Lung (tissue), 12 donors: Measurements from ENCODE around the gene CPA5. TPM values are rescaled to one million over a fixed set of nuclear protein-coding genes. Genes with fewer than 3 reads are reported as not detected.

Source experiments
- ATAC-seq: fragments of 200-7000 bp; cut with Tn5 transposase; one replicate; pipeline ENCODE4 v1.9.1; 2020; ENCODE audit warnings: moderate number of reproducible peaks; ENCODE audit not compliant: insufficient read depth, low FRiP score
- DNase-seq, 3 donors: peaks; one replicate each; pipeline ENCODE4 v3.0.0-alpha.2; 2013 to 2017
- H3K27ac ChIP-seq, 2 donors: one replicate each; pipeline ENCODE4 v1.5.1; 2013; ENCODE audit warnings: mild to moderate bottlenecking in 2 of 2, moderate library complexity in 2 of 2, control low read depth in 1 of 2, inconsistent platforms in 1 of 2, low read depth in 1 of 2, low read length in 1 of 2
- H3K27me3 ChIP-seq, 3 donors: one replicate each; pipeline ENCODE4 v1.5.1; 2013; ENCODE audit warnings: low read length in 2 of 3; ENCODE audit not compliant: control insufficient read depth in 3 of 3, insufficient read depth in 3 of 3
- H3K36me3 ChIP-seq, 4 donors: one replicate each; pipeline ENCODE4 v1.5.1; 2013; ENCODE audit warnings: low read length in 4 of 4, mild to moderate bottlenecking in 1 of 4, moderate library complexity in 1 of 4; ENCODE audit not compliant: control insufficient read depth in 4 of 4, insufficient read depth in 4 of 4
- H3K4me1 ChIP-seq, 5 donors: one replicate each; pipeline ENCODE4 v1.5.1; 2013; ENCODE audit warnings: low read length in 5 of 5, mild to moderate bottlenecking in 2 of 5, moderate library complexity in 1 of 5; ENCODE audit not compliant: control insufficient read depth in 5 of 5, insufficient read depth in 5 of 5
- H3K4me3 ChIP-seq: one replicate; pipeline ENCODE4 v1.5.1; 2013; ENCODE audit warnings: mild to moderate bottlenecking, control low read depth, moderate library complexity
- H3K9ac ChIP-seq, 2 donors: one replicate each; pipeline ENCODE4 v1.5.1; 2013; ENCODE audit warnings: low read length in 2 of 2, control low read depth in 1 of 2; ENCODE audit not compliant: insufficient read depth in 1 of 2
- H3K9me3 ChIP-seq, 4 donors: one replicate each; pipeline ENCODE4 v1.5.1; 2013; ENCODE audit warnings: low read length in 3 of 4, mild to moderate bottlenecking in 1 of 4, moderate library complexity in 1 of 4; ENCODE audit not compliant: control insufficient read depth in 4 of 4, insufficient read depth in 3 of 4
- WGBS, 2 donors: extraction: QIAGEN DNeasy Blood & Tissue Kit; methylation state at CpG; one replicate each; pipeline ENCODE4 v1.1.7; 2013; 5-methylcytosine and 5-hydroxymethylcytosine counted together
- polyA plus RNA-seq, 2 donors: library from polyadenylated mRNA; stranded (reverse); fragments of 200-250 nt; gene quantifications; one replicate each; pipeline ENCODE4 v1.2.1, GENCODE V29; 2013
- total RNA-seq, 2 donors: library from RNA; depleted of rRNA in 1 of 2; stranded (reverse); fragments of >200 nt in 1 of 2; gene quantifications; one replicate each; pipeline ENCODE4 v1.2.1, GENCODE V29; 2014 to 2021
- TF ChIP-seq, protein P1 (sequence below): IDR thresholded peaks from 2 replicates; pipeline ENCODE4 v1.5.1; 2012; ENCODE audit warnings: mild to moderate bottlenecking; ENCODE audit errors: control extremely low read depth, extremely low read depth
- donor health status: control.
- donor health status: control.
- donor health status: Bipolar disorder and iron deficiency.
- donor health status: healthy.
- donor health status: DM: yes; HTN: yes; CAD: no.

Gene CPA5
- total and polyA plus RNA-seq, 4 donors, result 0.08 to 0.10 TPM; not detected in 2

DNA sequence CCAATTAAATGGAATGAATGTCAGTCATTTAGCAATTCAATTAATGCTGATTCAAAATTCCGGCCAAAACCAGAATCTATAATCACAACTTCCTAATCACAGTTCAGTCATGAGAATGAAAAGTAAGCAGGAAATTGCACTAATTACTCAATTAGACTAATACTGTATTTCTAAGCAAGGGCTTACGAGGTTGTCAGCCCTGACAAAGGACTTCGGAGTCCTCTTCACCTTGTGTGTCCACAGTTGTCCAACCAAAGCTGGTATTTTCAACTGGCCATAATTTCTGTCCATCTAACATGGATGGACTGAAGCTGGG is 53.1 kb downstream of the CPA5 start:
- Histone ChIP-seq H3K9me3 (no peaks in the 10 kb centered on the region), H3K36me3 (peaks cover 0 to 9% (median 5%) of the 10 kb centered on the region in 4 donors), H3K9ac (peak overlapping the region in 1 of 2 donors; percentile 62), H3K27ac (no peak overlapping the region), H3K4me1 (peaks cover 0 to 79% (median 31%) of the 10 kb centered on the region in 5 donors), H3K4me3 (no peak overlapping the region), H3K27me3 (no peaks in the 10 kb centered on the region)
- no peak for ATAC-seq
- WGBS, 2 donors, result 39 to 67% methylated on average over 3 of the region's 3 CpGs
- no peak for DNase-seq
- TF ChIP-seq, protein P1, sequence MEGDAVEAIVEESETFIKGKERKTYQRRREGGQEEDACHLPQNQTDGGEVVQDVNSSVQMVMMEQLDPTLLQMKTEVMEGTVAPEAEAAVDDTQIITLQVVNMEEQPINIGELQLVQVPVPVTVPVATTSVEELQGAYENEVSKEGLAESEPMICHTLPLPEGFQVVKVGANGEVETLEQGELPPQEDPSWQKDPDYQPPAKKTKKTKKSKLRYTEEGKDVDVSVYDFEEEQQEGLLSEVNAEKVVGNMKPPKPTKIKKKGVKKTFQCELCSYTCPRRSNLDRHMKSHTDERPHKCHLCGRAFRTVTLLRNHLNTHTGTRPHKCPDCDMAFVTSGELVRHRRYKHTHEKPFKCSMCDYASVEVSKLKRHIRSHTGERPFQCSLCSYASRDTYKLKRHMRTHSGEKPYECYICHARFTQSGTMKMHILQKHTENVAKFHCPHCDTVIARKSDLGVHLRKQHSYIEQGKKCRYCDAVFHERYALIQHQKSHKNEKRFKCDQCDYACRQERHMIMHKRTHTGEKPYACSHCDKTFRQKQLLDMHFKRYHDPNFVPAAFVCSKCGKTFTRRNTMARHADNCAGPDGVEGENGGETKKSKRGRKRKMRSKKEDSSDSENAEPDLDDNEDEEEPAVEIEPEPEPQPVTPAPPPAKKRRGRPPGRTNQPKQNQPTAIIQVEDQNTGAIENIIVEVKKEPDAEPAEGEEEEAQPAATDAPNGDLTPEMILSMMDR, result no peak

DNA sequence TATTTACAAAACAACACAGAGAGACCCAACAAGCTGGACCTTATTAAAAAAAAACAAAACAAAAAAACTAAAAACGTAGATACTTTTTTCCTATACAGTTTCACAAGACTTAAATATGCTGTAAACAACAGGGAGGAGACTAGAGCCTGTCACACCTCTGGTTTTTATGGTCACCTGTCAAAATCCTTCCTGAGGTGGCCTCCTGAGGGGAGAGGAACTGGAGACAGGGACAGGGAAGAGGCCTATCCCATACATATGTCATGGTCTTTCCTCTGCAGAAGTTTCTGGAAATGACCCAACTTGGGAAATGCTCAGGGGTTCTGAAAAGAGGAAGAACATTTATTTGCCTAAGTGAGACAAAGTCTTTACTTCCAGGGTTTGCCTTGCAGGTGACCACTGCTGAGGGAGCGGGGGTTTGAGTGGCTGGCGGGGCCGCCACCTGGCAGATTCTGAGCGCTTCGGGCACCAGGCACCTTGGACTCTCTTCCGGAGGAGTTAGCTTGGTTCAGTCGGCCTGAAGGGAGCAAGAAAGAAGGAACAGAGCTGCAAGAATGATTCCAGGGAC is 54.0 kb downstream of the CPA5 start:
- no peaks in the 10 kb centered on the region for H3K9me3 ChIP-seq
- H3K9ac ChIP-seq, result peak overlapping the region in 1 of 2 donors; percentile 20
- H3K36me3 ChIP-seq, result peaks cover 0 to 9% (median 8%) of the 10 kb centered on the region in 4 donors
- H3K4me1 ChIP-seq, result peaks cover 0 to 71% (median 31%) of the 10 kb centered on the region in 5 donors
- 46 to 70% methylated on average over 8 of the region's 8 CpGs for WGBS, 2 donors
- no peak for ATAC-seq
- no peak overlapping the region for H3K4me3 ChIP-seq
- DNase-seq, result no peak
- no peak overlapping the region for H3K27ac ChIP-seq
- no peaks in the 10 kb centered on the region for H3K27me3 ChIP-seq
- TF ChIP-seq, protein P1, result no peak

DNA sequence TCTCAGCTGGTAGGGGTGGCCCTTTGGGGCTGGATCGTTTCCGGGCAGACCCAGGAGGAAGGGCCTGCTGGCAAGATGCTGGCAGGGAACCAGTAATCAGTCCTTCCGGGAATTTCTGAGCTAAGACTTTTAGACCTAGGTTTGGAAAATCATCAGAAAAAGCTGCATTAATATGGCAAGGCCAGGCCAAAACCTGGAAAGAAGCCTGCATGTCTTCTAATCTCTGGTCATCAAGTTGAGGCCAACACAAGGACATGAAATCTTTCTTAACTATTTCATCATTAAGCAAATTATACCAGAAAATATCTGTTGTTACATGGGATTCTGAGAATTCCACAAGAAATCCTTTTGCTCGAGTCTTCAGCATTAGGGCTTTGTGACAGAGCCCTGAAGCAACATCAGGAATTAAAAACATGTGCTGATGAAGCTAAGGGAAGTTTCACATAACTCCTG is 55.5 kb downstream of the CPA5 start:
- 73 to 85% methylated on average over 4 of the region's 4 CpGs for WGBS, 2 donors
- no peaks in the 10 kb centered on the region for H3K27me3 ChIP-seq

More for the DNA sequence above, 55.5 kb downstream of the CPA5 start:
- ATAC-seq (no peak), DNase-seq (peak; percentile 59 to 79 (median 73))
- TF ChIP-seq, protein P1, result no peak
- peak overlapping the region in 1 of 2 donors; percentile 3 for H3K27ac ChIP-seq
- H3K4me1 ChIP-seq, result peaks cover 0 to 57% (median 24%) of the 10 kb centered on the region in 5 donors
- H3K36me3 ChIP-seq, result peaks cover 0 to 9% (median 8%) of the 10 kb centered on the region in 4 donors
- H3K4me3 ChIP-seq, result no peak overlapping the region
- no peaks in the 10 kb centered on the region for H3K9me3 ChIP-seq
- peak overlapping the region in 1 of 2 donors; percentile 68 for H3K9ac ChIP-seq
